HG02943 (cell line): ENCODE results near the gene CDK9.
A peak's percentile ranks its signal among the peaks of the same experiment; 100 is the strongest.
"Not testable (repeated sequence)": the region's sequence is repeated elsewhere in the genome, so short reads cannot be mapped to it uniquely, and the experiment has no call there.

Source experiments
- ATAC-seq: cut with Tn5 transposase; IDR thresholded peaks from one replicate; pipeline ENCODE4 v1.9.1; 2021; ENCODE audit warnings: mild to moderate bottlenecking, low read depth, moderate library complexity; ENCODE audit not compliant: unreplicated experiment

The CDK9 gene

GRCh38 chr9:127779136-127779981, 6.5 kb upstream of the CDK9 start:
- ATAC-seq = peak; percentile 33

GRCh38 chr9:127780126-127780885, 5.5 kb upstream of the CDK9 start:
- no peak for ATAC-seq

GRCh38 chr9:127780909-127781308, 4.9 kb upstream of the CDK9 start:
- not testable (repeated sequence) for ATAC-seq

- no peak for ATAC-seq
These were observed 4.0 kb upstream of the CDK9 start for GRCh38 chr9:127781806-127782205.

- ATAC-seq = no peak
These were observed 2.5 kb upstream of the CDK9 start for GRCh38 chr9:127783111-127784008.

GRCh38 chr9:127785023-127785932, 556 bp upstream of the CDK9 start:
- ATAC-seq = peak; percentile 38

- ATAC-seq = no peak
These were observed 905 bp downstream of the CDK9 start for GRCh38 chr9:127786773-127787104.

GRCh38 chr9:127788337-127789011, 2.6 kb downstream of the CDK9 start:
- no peak for ATAC-seq

GRCh38 chr9:127789179-127789578, 3.3 kb downstream of the CDK9 start:
- no peak for ATAC-seq

- ATAC-seq = no peak
These were observed 4.4 kb downstream of the CDK9 start for GRCh38 chr9:127790094-127790855.

- ATAC-seq = no peak
These were observed 5.3 kb downstream of the CDK9 start for GRCh38 chr9:127791085-127791484.

GRCh38 chr9:127792417-127793031, 6.7 kb downstream of the CDK9 start:
- ATAC-seq = no peak

GRCh38 chr9:127793093-127793708, 7.4 kb downstream of the CDK9 start:
- ATAC-seq = no peak

GRCh38 chr9:127794001-127794791, 8.4 kb downstream of the CDK9 start:
- no peak for ATAC-seq

- ATAC-seq = no peak
These were observed 10.5 kb downstream of the CDK9 start for GRCh38 chr9:127796225-127796813.

- no peak for ATAC-seq
These were observed 11.1 kb downstream of the CDK9 start for GRCh38 chr9:127796852-127797370.
